DMS53 (cell line): ENCODE data around the gene RUNX2.

Experiments
- DNase-seq: peaks from one replicate; lab custom pipeline; 2025; lab: John Stamatoyannopoulos, UW

The RUNX2 gene

DNA sequence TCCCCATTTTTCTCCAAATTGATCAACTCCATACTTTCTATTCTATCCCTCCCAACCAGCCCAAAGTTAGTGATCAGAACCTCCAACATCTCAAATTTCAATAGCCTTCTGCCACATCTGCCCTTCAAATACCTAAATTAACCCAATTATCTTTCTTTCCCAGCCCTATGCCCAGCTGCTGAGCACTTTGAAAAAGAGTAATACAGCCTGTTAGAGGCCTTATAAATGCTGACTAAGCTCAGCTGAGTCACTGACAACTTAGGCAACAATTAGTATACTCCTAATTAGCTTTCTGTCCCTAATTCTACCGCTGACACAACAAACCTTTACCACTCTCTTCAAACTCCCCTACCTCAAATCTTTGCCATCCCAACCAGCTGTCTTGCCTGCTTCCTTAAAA lies 23.5 kb downstream of the RUNX2 start:
- DNase-seq, result no peak

DNA sequence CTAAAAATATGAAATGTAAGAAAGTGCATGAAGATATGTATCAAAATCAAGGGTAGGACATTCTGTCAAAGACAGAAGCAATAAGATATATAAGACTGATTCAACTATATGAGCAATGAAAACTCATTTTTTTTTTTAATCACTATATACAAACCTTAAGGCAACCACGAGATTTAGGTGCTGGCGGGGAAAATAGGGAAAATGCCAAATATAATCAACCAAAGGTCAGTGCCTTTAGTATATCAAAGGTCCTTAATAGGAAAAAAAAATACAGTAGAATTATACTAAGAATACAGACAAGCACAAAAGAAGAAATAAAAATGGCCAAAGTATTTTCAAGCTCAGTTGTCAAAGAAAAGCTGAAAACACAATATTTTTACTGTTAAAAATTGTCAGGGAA lies 25.5 kb downstream of the RUNX2 start:
- no peak for DNase-seq

DNA sequence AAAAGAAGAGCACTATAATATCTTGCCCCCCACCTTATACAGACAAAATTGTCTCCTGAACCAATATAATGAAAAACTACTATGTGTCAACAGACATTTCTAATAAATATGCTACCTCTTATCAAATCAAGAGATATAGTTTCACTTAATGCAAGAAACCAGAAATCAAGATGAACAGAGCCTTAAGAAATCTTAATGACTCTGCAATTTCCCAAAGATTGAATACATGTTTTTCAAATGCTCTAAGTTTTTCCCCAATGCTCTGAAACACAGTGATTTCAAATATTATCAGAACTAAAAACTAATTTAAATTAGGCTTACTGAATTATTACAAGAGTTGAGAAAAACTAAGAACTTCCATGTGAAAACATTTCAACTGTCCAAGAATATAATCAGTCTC lies 36.3 kb downstream of the RUNX2 start:
- DNase-seq, result no peak

DNA sequence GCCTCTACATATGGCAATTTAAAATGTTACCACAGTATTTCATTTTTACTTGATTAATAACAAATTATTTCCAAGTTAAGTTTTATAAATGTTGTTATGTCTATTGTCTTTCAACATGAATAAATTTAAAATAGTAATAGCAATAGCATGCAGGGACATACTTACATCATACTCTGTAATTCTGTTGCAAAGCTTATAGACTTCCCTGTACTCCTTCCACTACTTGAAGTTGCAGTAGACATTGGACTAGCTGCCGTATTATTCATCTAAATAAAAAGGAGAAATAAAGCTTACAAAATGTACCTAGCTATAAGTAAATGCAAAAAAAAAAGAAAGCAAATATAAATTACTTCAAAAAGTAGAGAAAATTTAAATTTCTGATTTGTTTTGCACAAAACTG lies 36.9 kb downstream of the RUNX2 start:
- DNase-seq, result no peak

DNA sequence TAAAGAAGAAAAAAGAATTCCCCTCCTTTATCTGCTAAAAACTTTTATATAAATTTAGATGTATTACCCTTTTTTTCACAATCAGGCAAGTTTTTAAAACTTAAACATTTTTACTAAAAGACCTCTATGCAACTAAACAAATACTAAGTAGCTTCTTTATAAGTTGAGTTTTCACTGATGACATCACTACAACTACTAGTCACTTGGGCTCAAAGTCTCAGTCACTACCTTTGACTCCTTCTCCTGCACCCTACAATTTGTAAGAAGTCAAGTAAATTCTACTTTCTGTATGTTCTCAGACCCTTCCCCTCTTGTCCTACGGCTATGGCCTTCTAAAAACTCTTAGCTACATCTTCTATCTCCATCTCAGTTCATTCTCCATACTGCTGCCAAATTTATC lies 38.4 kb downstream of the RUNX2 start:
- DNase-seq, result no peak

DNA sequence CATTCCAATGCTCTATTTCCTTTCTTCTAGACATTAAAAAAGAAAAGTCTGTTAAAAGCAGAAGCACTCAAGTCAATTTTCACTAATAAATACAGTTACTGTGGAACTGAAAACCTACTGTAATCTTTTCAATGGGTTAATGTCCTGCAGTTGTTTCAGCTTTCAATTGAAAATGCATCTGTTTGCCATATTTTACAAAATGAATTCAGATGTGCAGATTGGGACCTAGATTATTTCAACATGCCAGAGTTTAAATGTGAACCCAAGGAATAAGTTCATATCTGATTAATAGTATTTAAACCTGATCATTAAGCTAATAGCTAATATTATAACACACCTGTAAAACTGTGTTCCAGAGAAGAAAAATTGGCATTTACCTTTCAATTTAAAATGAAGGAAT lies 39.9 kb downstream of the RUNX2 start:
- no peak for DNase-seq

DNA sequence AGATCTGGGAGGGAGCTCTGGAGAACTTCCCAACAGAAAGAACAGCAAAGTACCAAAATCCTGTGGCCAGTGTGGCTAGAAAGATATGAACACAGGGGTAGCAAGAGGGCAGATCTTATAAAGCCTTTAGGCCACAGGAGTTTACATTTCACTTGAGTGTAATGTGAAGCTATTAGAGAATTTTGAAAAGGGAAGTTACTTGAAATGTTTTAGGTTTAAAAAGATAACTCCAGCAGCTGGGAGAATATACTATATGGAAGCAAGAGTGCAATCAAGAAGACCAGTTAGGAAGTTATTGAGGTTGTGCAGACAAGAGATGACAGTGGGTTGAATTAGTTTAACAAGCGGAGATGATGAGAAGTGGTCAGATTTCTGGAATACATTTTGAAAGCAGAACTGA lies 41.7 kb downstream of the RUNX2 start:
- DNase-seq, result no peak

DNA sequence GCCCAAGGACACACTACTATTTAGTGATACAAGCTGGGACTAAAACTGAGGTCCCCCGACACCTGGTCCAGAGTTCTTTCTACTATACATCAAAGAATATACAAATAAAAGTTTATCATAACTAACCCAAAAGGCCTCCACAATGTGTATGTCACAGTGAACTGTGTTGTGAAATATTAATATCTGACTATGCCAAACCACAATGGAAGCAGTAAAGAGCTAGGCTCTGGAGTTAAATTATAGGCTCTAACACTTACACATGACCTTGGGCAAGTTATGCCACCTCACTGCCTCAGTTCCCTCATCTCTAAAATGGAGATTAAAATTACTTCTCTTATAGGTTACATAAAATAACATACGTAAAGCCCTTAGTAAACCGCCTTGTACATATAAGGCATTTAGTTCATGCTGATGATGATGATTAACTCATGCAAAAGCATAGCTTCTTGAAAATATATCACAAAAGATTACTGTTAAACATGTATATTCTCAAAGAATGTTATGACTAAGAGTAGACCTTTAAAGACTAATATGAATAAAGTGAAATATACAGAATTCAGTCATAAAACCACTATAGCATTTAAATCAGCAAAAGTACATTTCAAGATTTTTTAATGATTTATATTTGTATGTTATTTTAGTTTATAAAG lies 43.9 kb downstream of the RUNX2 start:
- no peak for DNase-seq

DNA sequence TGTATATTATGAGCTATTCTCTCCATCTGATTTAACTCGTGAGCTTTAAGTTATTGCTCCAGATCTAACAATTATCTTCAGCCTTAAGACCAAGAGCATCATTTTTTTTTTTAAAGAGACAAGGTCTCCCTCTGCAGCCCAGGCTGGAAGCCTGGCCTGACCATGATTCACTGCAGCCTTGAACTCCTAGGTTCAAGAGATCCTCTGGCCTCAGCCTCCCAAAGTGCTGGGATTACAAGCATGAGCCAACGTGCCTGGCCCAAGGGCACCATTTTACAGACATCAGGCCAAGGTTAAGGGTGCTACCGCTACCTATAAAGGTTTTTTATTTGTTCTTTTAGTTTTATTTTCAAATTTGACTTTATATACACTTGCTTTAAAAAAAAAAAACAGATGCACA lies 47.3 kb downstream of the RUNX2 start:
- no peak for DNase-seq

DNA sequence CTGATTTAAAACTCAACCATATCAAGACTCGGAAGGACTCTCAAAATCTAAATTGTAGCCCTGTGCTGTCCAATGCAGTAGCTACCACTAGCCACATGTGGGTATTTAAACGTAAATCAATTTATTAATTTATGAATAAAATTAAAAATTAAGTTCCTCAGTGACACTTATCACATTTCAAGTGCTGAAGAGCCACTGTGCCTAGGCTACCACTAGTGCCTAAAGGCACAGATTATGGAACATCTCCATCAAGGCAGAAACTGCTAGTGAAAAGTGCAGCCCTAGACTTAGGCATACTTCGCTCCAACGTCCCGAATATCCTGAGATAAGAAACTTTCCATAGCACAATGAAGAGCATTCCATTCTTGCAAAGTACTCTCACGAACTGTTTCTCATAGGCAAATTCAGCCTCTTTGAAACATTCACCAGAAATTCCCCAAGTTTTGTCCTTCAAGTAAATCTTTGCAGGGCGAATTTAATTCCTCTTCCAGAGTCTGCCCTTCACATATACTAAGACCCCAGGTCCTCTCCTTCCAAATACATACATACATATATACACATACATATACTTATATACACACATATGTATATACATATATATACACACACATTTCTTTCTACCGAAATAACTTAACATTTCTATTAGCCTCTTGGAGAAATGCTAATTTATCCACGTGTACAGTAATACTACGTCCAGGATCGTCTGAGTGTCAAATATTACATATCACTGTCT lies 48.3 kb downstream of the RUNX2 start:
- DNase-seq, result no peak

DNA sequence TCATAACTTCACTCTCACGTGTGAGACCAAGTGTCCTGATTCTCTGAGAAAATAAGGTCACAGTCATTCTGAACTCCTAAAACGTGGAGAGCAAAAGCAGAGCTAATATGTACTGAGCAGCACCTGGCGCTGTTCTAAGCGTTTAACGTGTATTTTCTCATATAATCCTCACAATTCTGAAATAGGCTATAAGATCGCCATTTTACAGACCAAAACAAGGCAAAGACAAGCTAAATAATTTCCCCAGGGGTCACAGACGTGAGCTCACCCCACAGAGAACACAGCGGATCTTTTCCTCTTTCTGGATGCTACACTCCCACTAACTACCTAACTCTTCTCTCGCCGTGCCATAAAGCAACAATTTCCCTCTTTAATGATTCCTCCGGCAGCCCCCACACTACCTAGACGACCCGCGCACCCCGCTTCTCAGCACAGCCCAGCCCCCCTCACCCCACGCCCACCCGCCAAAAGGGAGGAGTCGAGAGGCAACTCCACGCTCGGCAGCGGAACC lies 49.0 kb downstream of the RUNX2 start:
- no peak for DNase-seq

DNA sequence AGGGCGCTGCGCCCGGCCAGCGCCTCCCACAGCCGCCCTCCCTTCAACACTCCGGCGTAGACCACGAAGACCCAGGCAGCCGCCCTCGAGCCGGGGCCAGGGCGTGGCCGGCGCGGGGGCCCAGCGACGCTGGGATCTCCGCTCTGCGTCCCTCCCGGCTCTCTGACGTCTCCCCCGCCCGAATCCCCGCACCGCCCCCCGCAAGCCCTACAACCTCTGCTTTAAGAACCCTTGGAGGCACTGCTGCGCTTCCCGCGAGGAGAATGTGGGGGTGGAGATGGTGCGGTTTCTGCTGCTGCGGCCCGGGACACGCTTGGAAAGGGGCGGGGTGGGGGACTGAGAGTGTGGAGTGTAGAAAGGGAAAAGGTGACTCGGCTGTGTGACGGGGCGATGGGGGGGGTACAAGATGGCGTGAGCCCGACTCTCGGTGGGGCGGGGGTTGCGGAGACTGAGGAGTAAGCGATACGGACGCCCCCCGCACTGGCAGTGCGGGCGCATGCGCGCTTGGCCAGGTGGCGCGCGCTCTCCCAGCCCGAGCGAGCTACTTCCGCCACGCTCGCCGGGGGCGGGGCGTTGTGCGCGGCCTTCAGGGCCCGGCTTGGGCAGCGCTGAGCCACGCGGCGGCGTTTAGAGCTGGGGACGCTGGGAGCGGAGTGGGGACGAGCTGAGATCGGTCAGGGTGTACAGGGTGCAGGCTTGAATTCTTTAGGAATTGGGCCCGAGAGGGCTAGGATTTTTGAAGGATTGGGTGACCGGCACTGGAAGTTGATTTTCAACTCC lies 49.6 kb downstream of the RUNX2 start, which contains the start of gene SUPT3H:
Gene SUPT3H (minus strand): TSS at position 381 of the 780 bp plus-strand sequence.
- DNase-seq, result peak; percentile 97

DNA sequence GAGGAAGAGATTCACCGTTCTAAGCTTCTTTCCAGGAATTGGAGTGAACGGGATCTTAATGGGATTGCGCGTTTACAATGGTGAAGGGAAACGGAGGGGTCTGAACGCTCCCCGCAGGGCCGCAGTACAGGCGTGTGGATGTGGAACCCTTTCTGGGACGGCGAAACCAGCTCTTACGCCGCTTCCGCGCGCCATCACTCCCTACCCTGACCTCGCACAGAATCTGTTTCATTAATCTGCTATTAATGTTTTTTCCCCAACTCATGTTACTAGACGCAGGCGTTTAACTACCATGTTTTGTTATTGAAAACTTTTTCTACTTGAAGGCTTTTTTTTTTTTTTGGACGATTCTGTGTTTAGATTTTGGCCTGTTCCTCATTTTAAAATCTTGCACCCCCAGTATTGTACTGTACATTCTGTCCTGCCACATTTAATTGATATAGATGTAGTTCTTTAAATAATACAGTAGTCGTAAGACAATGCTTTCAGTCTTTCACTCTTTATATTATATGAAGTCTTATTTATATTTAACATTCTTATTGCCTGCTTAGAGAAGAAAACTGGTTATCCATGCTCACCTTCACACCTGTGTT lies 50.3 kb downstream of the RUNX2 start:
- DNase-seq, result peak; percentile 87

DNA sequence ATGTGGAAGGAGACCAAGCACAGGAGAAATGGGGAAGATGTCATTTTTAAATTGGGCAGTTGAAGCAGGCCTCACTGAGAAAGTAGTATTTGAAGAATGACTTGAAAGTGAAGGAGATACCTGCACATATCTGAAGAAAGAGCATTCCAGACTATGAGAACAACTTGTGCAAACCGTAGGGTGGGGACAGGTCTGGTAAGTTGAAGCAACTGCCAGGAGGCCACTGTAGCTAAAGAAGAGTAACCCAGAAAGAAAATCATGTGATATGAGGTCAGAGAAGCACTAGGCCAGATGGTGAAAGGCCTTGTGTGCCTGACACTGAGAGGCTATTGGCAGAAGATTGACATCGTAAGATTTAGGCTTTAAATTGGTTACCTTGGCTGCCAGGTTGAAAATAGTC lies 54.3 kb downstream of the RUNX2 start:
- DNase-seq, result no peak

DNA sequence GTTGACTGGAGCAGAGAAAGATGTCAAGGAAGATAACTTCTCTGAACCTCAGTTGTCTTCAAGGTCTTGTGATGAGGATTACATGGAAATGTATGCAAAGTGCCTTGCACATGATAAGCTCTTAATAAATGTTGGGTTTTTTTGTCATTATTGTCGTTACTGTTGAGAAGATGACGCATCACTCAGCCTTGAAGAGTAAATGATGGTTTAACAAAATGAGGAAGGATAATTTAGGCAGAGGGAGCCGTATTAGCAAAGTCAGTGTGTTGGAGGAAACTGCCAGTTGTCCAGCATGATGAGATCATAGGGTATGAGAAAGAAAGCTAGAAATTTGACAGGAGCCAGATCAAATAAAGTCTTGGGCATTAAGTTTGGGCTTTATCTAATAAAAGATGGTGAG lies 58.4 kb downstream of the RUNX2 start:
- DNase-seq, result no peak

DNA sequence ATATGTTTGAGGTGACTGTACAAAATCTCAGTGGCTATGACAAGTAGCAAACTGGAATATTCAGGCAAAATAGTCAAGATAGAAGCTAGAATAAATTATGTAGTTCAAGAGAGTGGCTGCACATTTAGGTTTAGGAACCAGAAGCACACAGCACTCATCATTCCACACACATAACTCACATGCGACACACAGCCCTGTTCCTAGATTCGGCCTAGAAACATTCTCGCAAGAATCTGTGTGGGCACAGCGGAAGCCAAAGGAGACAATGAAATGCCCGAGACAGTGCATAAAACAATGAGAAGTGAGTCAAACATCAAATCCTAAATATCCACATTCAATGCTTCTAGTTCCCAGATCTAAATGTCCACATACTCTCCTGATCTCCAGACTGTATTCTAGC lies 59.1 kb downstream of the RUNX2 start:
- DNase-seq, result no peak

DNA sequence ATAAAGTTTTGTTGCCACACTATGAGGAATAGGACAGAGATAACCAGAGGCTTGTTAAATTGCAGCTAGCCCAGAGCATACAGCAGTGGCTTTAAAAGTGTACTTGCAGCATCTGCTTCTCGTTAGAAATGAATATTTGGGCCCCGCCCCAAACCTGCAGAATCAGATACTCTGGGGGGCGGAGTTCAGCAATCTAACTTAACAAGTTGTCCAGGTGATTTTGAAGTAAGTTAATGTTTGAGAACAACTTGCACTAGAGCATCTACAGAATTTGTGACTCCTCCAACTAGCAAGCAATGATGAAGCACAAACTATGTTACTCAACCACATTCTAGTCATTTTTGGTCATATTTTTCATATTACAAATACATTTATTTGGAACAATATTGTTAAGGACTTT lies 60.2 kb downstream of the RUNX2 start:
- no peak for DNase-seq

DNA sequence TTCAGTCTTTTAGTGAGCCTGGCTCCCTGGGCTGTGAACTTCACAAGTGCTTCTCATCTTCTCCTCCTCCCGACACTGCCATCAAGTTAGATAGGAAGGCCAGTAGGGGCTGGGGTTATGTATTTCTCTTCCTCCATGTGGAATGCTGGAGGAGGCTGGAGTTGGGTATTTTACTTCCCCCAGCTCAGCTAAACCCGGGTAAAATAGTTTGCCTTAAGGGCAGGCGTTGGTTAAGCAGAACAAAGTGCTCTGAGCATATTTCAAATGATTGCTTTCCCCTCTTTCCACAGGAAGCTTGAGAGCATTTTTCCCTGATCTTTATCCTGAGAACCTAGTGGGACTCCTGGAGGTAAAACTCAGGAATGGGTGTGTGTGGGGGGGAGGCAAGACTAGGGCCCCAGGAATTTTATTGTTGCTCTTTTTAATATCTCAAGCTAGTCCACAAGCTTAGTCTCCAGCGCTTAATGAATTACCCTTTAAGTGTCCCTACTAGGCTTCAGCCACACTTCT lies 66.5 kb downstream of the RUNX2 start:
- DNase-seq, result no peak

DNA sequence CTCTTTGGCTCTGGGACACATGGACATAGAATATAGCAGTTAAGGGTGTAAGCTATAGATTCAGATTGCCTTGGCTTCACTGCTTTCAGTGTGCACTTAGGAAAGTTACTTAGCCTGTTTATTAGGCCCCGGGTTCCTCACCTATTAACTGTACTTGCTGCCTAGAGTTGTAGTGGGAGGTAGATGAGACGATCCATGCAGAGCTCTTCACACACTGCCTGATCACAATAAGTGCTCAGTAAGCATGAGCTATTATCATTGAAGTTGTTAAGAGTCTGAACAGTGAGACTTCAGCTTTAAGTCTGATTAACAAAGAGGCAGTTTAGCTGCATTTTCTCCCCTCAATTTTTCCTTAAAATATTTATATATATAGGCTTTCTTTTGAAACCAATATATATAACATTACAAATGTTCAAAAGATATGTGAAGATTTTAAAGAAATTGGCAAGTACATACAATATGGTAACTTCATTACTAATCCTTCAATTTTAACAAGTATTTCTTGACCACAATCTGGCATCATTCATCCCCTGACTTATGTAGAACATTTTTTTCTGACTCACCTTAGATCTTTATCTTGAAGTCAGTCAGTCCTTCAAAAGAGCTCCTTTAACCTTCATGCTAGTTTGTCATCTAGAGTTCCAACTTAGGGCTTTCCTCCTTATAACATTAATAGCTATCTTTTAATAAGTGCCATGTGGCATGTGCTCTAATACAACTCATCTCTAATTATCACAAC lies 70.1 kb downstream of the RUNX2 start:
- DNase-seq, result no peak

DNA sequence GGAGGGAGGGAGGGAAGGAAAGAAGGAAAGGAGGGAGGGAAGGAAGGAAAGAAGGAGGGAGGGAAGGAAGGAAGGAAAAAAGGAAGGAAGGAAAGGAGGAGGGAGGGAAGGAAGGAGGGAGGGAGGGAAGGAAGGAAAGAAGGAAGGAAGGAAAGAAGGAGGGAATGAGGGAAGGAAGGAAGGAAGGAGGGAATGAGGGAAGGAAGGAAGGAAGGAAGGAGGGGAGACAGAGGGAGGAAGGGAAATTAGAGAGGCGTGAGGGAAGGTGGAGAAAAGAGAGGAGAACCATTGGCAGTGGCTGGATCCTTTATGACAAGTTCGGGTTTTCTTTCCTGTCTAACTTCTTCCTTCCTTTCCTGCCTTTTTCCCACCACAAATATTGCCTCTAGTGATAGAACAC lies 71.9 kb downstream of the RUNX2 start:
- DNase-seq, result no peak

DNA sequence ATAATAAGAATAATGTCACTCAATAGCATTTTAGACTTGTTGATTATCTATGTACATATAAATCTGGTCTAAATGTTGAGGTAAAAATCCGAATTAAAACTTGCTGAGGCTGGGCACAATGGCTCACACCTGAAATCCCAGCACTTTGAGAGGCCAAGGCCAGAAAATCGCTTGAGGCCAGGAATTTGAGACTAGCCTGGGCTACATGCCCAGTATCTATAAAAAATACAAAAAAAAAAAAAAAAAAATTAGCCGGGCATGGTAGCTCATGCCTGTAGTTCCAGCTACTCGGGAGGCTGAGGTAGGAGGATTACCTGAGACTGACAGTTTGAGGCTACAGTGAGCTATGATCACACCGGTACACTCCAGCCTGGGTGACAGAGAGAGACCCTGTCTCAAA lies 83.8 kb downstream of the RUNX2 start:
- no peak for DNase-seq

DNA sequence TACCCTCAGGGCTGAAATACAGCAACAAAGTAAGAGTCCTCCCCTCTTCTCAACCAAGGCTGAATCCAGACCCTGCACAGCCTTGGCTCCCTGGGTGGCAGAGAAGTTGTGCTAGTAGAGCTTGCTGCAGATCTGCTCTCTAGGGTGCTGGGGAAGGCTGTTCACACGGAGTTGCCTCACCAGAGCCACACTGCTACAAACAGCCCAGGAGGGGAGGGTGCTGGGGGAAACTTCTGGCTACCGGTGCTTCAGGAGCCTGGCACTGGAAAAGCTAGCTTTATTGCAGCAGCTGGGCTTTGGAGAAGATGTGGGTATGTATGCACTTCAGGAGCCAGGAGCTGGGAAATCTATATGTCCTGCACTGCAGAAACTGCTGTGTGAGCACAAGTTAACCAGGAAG lies 87.2 kb downstream of the RUNX2 start:
- no peak for DNase-seq
